ENCODE measurements around the gene ZSCAN30. TPM values are rescaled to one million over a fixed set of nuclear protein-coding genes. Genes with fewer than 3 reads are reported as not detected.

ZSCAN30 gene
- total RNA-seq, 5 donors from 2014 or later (not counting 1 experiment from before 2014, with no cell fraction given), result 14.4 to 19.6 (median 16.2) TPM

GRCh38 chr18:35201256-35201931, 88.6 kb downstream of the ZSCAN30 start:
- H3K9me3 Mint-ChIP-seq, result peaks cover 0 to 11% (median 5%) of the 10 kb centered on the region in 3 donors
- ChIA-PET CTCF (interaction anchor here (0.5 to 0.7 kb wide), 4 partner anchors 36 to 919 kb away, joined by 3 to 6 read pairs (median 4); no protein-coding TSS in a partner anchor), POLR2A (interaction anchor here in 1 of 2 donors (0.6 kb wide), 1 partner anchor 416 kb away, joined by 3 read pairs; no protein-coding TSS in a partner anchor)
- no peak overlapping the region for H3K4me3 Mint-ChIP-seq
- no peaks in the 10 kb centered on the region for H3K4me1 Mint-ChIP-seq
- peaks cover 5 to 10% of the 10 kb centered on the region in 2 donors for H3K27me3 Mint-ChIP-seq
- Histone ChIP-seq H3K9me3 (no peaks in the 10 kb centered on the region), H3K4me1 (ENCODE audit: control insufficient read depth in 1 of 2, extremely low read depth in 1 of 2, insufficient read depth in 2 of 2, low read length in 2 of 2) (no peaks in the 10 kb centered on the region), H3K4me3 (ENCODE audit: control insufficient read depth in 1 of 2, extremely low read depth in 1 of 2, low read length in 1 of 2) (no peak overlapping the region), H3K27ac (ENCODE audit: low read length) (no peak overlapping the region), H3K27me3 (replicated peaks in 1 of 2; ENCODE audit: control insufficient read depth in 2 of 2, extremely low read depth in 1 of 2, insufficient read depth in 2 of 2, low read length in 1 of 2) (peaks cover 0 to under 1% of the 10 kb centered on the region in 2 experiments), H3K36me3 (ENCODE audit: control insufficient read depth in 2 of 2, extremely low read depth in 1 of 2, insufficient read depth in 1 of 2, low read length in 1 of 2) (no peaks in the 10 kb centered on the region)
- ATAC-seq (replicated peaks in 1 of 4) (no peak), DNase-seq (no peak)
- H3K27ac Mint-ChIP-seq, result no peak overlapping the region
- no peaks in the 10 kb centered on the region for H3K36me3 Mint-ChIP-seq
- WGBS (ENCODE audit: insufficient coverage), result 96% methylated on average over 3 of the region's 5 CpGs

Other genes with a start within 250 kb of the ZSCAN30 start
- gene MAPRE2, start 248.8 kb downstream of the ZSCAN30 start, total RNA-seq, result 10 to 100 TPM; 45.6 to 96.7 (median 53.9) TPM
- 10 to 100 TPM; 13.7 to 37.0 (median 33.1) TPM for gene ZNF397, start 49.2 kb downstream of the ZSCAN30 start, total RNA-seq
- gene ZNF24, start 54.2 kb upstream of the ZSCAN30 start, total RNA-seq, result 10 to 100 TPM; 63.1 to 75.7 (median 72.2) TPM
- 1 to 10 TPM in 2 of 5 donors, under 1 TPM in 2, not detected in 1; 0.73 to 2.4 (median 1.4) TPM for gene ZNF396, start 87.1 kb upstream of the ZSCAN30 start, total RNA-seq
- 10 to 100 TPM; 19.3 to 29.5 (median 23.1) TPM for gene INO80C, start 207.7 kb upstream of the ZSCAN30 start, total RNA-seq

Data from T-cell (primary cell).